Vagina (tissue), 2 donors: ENCODE data around the gene EYS. TPM values are rescaled to one million over a fixed set of nuclear protein-coding genes. Genes with fewer than 3 reads are reported as not detected.

ENCODE experiments used
- DNase-seq, 2 donors: peaks; one replicate each; pipeline ENCODE4 v3.0.0-alpha.2; 2017; ENCODE audit errors: extremely low spot score in 2 of 2
- H3K27ac ChIP-seq: fragments of 200-600 bp; sonication (generic); one replicate; pipeline ENCODE4 v1.5.1; 2019
- H3K27me3 ChIP-seq: fragments of 200-600 bp; sonication (generic); one replicate; pipeline ENCODE4 v1.5.1; 2019
- H3K36me3 ChIP-seq, 2 donors: fragments of 200-600 bp; sonication (generic); one replicate each; pipeline ENCODE4 v1.5.1; 2017 to 2019
- H3K4me1 ChIP-seq: fragments of 200-600 bp; sonication (generic); one replicate; pipeline ENCODE4 v1.5.1; 2019
- H3K4me3 ChIP-seq, 2 donors: fragments of 200-600 bp; sonication (generic); 1 replicate in 1 of 2; 2 replicates in 1 of 2; pipeline ENCODE4 v1.5.1; 2016 to 2019
- H3K9me3 ChIP-seq: fragments of 200-600 bp; sonication (generic); one replicate; pipeline ENCODE4 v1.5.1; 2019
- POLR2A ChIP-seq, 2 donors: fragments of 450-650 bp; IDR thresholded peaks; one replicate each; pipeline ENCODE4 v1.6.1; 2017; ENCODE audit warnings: antibody characterized with exemption in 2 of 2, mild to moderate bottlenecking in 2 of 2, moderate library complexity in 2 of 2
- POLR2AphosphoS5 ChIP-seq, 2 donors: sonication (generic); formaldehyde crosslinking; IDR thresholded peaks; one replicate each; pipeline ENCODE4 v1.9.0; 2017; ENCODE audit warnings: antibody characterized with exemption in 2 of 2, mild to moderate bottlenecking in 2 of 2, low read depth in 1 of 2; ENCODE audit not compliant: insufficient read depth in 1 of 2
- intact Hi-C: fragments of 100-400 bp; cut with DNase I; formaldehyde crosslinking; loops from one replicate; pipeline ENCODE4 v1.15.1; 2023
- total RNA-seq: library from RNA; depleted of rRNA; stranded (reverse); fragments of >200 nt; gene quantifications from one replicate; pipeline ENCODE4 v1.2.3, GENCODE V29; 2016
- TF ChIP-seq, protein P1 (sequence below), 3 experiments: fragments of 450-650 bp in 2 of 3; fragments of 200-600 bp in 1 of 3; sonication (generic) in 1 of 3; IDR thresholded peaks; one replicate each; pipeline ENCODE4 v1.5.1; 2017 to 2019; ENCODE audit warnings: antibody characterized with exemption in 3 of 3, mild to moderate bottlenecking in 2 of 3, moderate library complexity in 2 of 3

The EYS gene
- total RNA-seq, 1 donor from 2014 or later = not detected

DNA sequence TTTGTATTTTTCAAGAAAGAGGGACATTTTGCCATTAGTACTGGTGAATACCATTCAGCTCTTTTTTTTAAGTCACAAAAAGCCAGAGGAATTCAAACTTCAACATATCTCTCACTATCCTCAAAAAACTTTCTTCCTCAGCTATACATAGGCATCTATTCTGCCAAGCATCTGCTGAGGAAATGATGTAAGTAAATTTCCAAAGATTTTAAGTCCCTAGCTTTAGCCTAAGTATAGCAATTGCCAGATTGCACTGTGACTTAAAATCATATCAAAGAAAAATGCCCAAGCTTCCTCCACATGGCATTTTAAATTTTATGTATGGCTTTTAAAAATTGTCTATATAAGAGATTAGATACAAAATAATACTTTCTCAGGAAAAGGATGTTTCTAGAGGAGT, 237.4 kb downstream of the EYS start:
- intact Hi-C loops = no loop called here
- H3K36me3 ChIP-seq = no peaks in the 10 kb centered on the region
- H3K9me3 ChIP-seq = no peaks in the 10 kb centered on the region
- no peaks in the 10 kb centered on the region for H3K27me3 ChIP-seq
- TF ChIP-seq, protein P1, sequence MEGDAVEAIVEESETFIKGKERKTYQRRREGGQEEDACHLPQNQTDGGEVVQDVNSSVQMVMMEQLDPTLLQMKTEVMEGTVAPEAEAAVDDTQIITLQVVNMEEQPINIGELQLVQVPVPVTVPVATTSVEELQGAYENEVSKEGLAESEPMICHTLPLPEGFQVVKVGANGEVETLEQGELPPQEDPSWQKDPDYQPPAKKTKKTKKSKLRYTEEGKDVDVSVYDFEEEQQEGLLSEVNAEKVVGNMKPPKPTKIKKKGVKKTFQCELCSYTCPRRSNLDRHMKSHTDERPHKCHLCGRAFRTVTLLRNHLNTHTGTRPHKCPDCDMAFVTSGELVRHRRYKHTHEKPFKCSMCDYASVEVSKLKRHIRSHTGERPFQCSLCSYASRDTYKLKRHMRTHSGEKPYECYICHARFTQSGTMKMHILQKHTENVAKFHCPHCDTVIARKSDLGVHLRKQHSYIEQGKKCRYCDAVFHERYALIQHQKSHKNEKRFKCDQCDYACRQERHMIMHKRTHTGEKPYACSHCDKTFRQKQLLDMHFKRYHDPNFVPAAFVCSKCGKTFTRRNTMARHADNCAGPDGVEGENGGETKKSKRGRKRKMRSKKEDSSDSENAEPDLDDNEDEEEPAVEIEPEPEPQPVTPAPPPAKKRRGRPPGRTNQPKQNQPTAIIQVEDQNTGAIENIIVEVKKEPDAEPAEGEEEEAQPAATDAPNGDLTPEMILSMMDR (IDR thresholded peaks at IDR 0.05) = no peak
- no peak for TF ChIP-seq POLR2AphosphoS5 (IDR thresholded peaks at IDR 0.05; ENCODE audit: insufficient read depth in 1 of 2, low read depth in 1 of 2)
- H3K4me3 ChIP-seq = no peak overlapping the region
- no peak for DNase-seq
- no peaks in the 10 kb centered on the region for H3K4me1 ChIP-seq
- no peak overlapping the region for H3K27ac ChIP-seq

DNA sequence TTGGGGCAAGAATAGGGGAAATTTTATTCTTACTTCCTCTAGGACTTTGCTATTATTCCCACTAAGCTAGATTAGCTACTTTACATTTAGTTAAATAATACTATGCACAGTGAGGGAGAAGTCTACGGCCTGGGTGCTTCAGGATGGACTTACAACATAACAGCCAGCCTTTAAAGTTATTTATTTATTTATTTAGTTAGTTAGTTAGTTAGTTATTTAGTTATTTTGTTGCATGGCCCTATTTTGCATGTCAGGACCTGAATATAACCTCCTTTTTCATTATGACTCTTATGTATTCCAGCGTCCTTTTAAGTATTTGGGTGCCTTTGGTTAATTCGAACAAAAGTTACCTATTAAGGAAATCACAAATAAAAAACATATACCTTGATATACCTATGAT, 238.7 kb downstream of the EYS start:
- no peak for DNase-seq
- intact Hi-C loops = no loop called here
- Histone ChIP-seq H3K27me3 (no peaks in the 10 kb centered on the region), H3K4me3 (no peak overlapping the region), H3K4me1 (no peaks in the 10 kb centered on the region), H3K9me3 (no peaks in the 10 kb centered on the region), H3K36me3 (no peaks in the 10 kb centered on the region), H3K27ac (no peak overlapping the region)
- TF ChIP-seq POLR2A (IDR thresholded peaks at IDR 0.05) = no peak
- no peak for TF ChIP-seq POLR2AphosphoS5 (IDR thresholded peaks at IDR 0.05; ENCODE audit: insufficient read depth in 1 of 2, low read depth in 1 of 2)
- TF ChIP-seq, protein P1 (IDR thresholded peaks at IDR 0.05) = no peak

DNA sequence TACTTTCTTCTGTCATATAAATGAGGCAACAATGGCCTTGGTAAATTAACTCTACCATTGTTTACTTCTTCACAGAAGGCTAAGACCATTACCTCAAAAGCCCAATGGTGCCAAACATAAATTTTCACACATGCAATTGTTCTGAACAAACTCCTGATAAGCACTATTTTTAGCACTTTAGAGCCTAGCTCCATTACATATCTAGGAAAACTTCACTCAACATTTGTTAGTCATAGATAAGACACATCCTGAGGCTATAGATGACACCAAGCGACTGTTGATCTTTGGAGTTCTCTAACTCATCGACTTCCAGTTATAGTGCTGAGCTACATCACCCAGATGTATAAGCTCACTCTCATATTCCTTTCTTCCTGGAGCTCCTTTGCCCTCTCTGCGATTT, 245.9 kb downstream of the EYS start:
- intact Hi-C loops = no loop called here
- Histone ChIP-seq H3K4me1 (no peaks in the 10 kb centered on the region), H3K4me3 (no peak overlapping the region)

DNA sequence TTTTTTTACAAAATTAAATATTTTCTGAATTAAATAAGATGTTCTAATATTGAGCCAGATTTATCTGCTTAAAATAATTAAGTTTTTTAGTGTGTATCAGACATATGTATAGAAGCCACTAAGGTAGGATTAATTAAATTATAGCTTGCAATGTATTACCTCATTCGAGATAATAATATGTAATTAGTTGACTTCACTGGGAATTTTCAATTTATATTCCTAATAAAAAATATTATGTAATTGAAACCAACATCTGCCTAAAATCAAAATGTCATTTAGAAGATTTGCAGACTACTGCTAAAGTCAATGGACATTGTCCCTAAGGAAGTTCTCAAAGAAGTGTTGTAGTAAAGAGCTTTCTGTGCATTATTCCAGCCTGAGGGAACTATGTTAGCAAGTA, 254.7 kb downstream of the EYS start:
- H3K36me3 ChIP-seq = no peaks in the 10 kb centered on the region
- no peak overlapping the region for H3K4me3 ChIP-seq
- no peaks in the 10 kb centered on the region for H3K27me3 ChIP-seq
- H3K27ac ChIP-seq = no peak overlapping the region
- no peaks in the 10 kb centered on the region for H3K4me1 ChIP-seq
- H3K9me3 ChIP-seq = no peaks in the 10 kb centered on the region
- TF ChIP-seq POLR2A (IDR thresholded peaks at IDR 0.05) (no peak), POLR2AphosphoS5 (IDR thresholded peaks at IDR 0.05; ENCODE audit: insufficient read depth in 1 of 2, low read depth in 1 of 2) (no peak)
- TF ChIP-seq, protein P1 (IDR thresholded peaks at IDR 0.05) = no peak
- no peak for DNase-seq
- intact Hi-C loops = no loop called here

More for the DNA sequence above, 245.9 kb downstream of the EYS start:
- Histone ChIP-seq H3K9me3 (no peaks in the 10 kb centered on the region), H3K36me3 (no peaks in the 10 kb centered on the region), H3K27me3 (no peaks in the 10 kb centered on the region), H3K27ac (no peak overlapping the region)
- TF ChIP-seq, protein P1 (IDR thresholded peaks at IDR 0.05) = no peak
- TF ChIP-seq POLR2A (IDR thresholded peaks at IDR 0.05) (no peak), POLR2AphosphoS5 (IDR thresholded peaks at IDR 0.05; ENCODE audit: insufficient read depth in 1 of 2, low read depth in 1 of 2) (no peak)
- DNase-seq = no peak

DNA sequence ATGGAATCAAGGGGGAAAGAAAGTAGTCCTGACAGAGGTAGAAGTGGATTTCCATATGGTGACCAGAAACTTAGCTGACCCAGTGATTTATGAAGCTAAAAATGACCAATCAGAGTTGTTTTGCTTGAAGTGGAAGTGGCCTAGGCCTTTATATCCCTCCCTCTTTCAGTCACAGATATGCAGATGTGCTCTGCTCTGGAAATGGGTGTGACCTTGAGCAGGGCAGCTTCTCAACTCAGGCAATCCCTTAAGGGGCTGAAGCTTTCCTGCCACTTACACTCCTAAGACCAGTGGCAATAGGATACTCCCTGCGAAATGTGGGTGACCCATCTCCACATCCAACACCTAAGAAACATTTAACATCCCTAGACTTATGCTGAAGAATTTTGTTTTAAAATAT, 256.6 kb downstream of the EYS start:
- no peak for DNase-seq
- Histone ChIP-seq H3K4me3 (no peak overlapping the region), H3K27ac (no peak overlapping the region), H3K4me1 (no peaks in the 10 kb centered on the region), H3K9me3 (no peaks in the 10 kb centered on the region), H3K36me3 (no peaks in the 10 kb centered on the region), H3K27me3 (no peaks in the 10 kb centered on the region)
- intact Hi-C loops = no loop called here
- no peak for TF ChIP-seq POLR2AphosphoS5 (IDR thresholded peaks at IDR 0.05; ENCODE audit: insufficient read depth in 1 of 2, low read depth in 1 of 2)
- no peak for TF ChIP-seq POLR2A (IDR thresholded peaks at IDR 0.05)
- TF ChIP-seq, protein P1 (IDR thresholded peaks at IDR 0.05) = no peak
